NCI-H1417 (cell line): ENCODE data around the gene DMD.

Source experiments
- DNase-seq, 3 experiments: peaks; one replicate each; lab custom pipeline; 2025; lab: John Stamatoyannopoulos, UW

The DMD gene

DNA sequence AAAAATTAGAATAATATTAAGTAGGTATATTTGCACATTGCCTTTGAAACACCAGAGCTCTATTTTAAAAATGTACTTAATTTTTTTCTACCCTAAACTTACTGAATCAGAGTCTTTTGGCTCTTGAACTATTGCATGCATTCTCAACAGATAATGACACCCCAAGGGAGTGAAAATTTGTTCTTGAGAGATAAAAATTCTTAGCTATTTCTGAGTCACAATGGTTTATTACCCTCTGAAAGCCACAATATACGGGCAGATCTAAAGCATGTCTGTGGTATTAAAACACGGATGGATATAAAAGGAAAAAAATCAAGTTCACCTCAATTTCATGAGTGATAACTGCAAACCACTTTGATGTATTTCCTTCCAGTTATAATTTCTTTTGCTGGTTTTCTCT lies 1503.2 kb downstream of the DMD start:
- no peak for DNase-seq

GRCh38 chrX:31706466-31706865 lies 1504.9 kb downstream of the DMD start:
- no peak for DNase-seq

- DNase-seq, result no peak
These were observed 1505.5 kb downstream of the DMD start for GRCh38 chrX:31705816-31706215.

GRCh38 chrX:31704938-31705337 lies 1506.4 kb downstream of the DMD start:
- DNase-seq, result no peak

- no peak for DNase-seq
These were observed 1509.1 kb downstream of the DMD start for GRCh38 chrX:31702222-31702621.

DNA sequence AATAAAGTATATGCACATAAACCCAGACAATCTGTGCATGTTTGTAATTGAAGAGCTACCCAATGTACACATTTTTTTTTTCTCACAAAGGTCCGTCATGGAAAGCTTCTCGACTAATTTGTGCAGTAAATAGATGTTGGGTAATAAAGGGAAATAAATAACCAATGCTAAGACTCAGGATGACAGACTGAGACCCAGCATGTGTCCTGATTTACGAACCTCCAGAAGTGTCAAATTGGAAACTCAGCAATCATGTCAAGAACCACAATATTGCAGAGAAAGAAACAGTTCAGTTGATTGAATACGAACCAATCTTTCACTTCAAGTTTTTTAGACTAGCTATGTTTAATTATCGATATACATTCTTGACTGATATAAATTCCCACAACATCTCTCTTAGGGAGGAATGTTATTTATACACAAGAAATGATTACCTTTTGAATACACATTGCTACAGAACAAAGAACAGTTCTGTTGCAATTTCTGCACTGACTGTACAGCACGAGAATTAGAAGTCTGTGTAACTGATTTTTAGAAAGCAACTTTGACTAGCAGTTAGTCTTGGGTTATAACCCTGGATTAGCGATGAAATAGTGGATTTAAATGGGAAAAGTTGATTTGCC lies 1513.9 kb downstream of the DMD start:
- peak in 2 of 3 experiments; percentile 18 to 71 for DNase-seq

DNA sequence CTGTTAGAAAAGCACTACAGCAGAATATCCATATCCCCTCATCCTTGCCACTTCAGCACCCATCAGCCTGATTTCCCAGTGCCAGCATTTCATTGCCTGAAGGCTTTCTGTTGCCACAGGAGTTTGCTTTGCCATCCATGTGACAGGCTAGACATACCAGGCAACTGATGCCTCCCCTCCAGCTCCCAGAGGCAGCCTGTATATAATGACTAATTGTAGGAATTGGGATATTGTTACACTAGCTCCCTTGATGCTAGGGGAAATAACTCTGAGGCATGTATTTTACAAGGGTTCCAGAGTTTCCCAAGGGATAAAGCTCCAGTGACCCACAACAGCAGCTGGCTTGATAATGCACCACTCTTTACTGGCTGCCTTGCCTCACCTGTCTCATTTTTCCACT lies 1531.5 kb downstream of the DMD start:
- peak in 1 of 3 experiments; percentile 41 for DNase-seq

- DNase-seq, result no peak
These were observed 1541.1 kb downstream of the DMD start for GRCh38 chrX:31670245-31670644.

DNA sequence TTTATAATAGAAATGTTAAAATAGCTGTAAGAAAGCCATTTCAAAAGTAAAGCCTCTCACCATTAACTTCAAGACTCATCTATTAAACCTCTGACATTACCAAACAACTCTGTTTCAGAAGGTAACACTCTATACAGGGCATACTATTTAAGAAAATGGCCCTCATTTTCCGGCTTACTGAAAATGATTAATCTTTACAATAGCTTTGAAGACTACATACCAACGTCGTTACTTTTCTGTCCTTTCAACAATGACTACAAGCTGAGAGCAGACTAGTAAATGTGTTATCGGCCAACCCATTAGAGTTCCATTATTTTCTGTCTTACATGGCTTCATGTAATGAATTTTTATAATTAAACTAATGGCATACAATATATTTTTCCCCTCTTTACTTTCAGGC lies 1545.9 kb downstream of the DMD start:
- DNase-seq, result no peak

DNA sequence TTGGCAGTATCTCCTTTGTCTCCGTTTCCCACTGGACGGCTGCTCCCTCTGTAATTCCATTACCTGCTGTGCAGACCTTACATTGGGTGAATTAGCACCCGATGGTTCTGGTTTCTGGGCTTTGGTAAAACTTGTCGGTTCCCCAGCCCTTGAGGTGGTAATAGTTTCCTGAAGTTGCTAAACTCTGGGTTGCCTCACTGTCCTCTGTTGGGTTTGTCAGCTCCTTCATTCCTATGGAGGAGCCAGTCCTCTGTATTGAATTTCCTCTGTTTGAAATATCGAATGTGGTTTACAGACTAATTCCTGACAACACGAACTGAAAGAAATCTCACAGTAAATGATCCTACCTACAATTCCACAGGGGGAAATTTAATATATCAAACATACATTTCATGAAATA lies 1548.2 kb downstream of the DMD start:
- no peak for DNase-seq

- no peak for DNase-seq
These were observed 1550.0 kb downstream of the DMD start for GRCh38 chrX:31661280-31661810.

- DNase-seq, result peak in 1 of 3 experiments; percentile 69
These were observed 1553.0 kb downstream of the DMD start for GRCh38 chrX:31658360-31658759.

- DNase-seq, result no peak
These were observed 1555.3 kb downstream of the DMD start for GRCh38 chrX:31656013-31656412.

GRCh38 chrX:31653422-31653821 lies 1557.9 kb downstream of the DMD start:
- no peak for DNase-seq

GRCh38 chrX:31652650-31653049 lies 1558.7 kb downstream of the DMD start:
- no peak for DNase-seq

GRCh38 chrX:31649201-31649600 lies 1562.1 kb downstream of the DMD start:
- peak in 2 of 3 experiments; percentile 13 to 45 for DNase-seq

DNA sequence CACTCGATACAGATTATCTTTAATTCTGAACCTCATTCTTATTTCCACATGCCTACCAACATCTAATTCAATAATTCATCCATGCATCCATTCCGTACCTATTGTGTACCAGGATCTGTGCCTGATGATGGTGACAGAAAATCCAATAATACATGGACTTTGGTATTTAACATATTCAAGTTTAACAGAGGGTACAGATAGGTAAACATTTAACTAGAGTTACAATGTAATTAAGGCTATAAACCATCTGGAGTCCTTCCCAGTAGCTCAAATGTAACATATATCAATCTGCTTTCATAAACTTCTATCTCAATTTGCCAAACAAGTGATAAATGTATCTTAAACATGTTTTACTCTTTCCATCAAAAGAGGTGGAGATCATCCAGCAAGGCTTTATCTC lies 1578.0 kb downstream of the DMD start:
- peak in 1 of 3 experiments; percentile 23 for DNase-seq

DNA sequence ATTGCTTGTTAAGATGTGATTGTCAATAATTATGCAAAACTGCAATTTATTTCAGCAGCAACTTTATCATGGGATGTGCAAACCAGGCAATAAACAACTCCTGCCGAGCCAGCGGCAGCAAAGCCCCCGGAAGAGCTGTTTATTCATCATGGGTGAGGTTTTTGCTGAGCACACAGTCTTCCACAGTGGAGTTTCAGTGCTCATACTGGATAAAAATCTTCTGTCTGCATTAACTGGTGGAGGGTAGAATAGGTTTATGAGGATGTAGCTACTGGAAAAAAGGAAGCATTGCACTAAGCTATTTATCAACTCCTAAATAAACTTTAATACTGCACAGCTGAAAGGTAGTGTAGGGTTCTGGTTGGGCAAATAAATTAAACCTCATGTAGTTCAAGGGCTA lies 1582.2 kb downstream of the DMD start:
- DNase-seq, result peak in 2 of 3 experiments; percentile 33 to 71

GRCh38 chrX:31609130-31609529 lies 1602.2 kb downstream of the DMD start:
- no peak for DNase-seq

GRCh38 chrX:31608638-31609037 lies 1602.7 kb downstream of the DMD start:
- DNase-seq, result no peak

DNA sequence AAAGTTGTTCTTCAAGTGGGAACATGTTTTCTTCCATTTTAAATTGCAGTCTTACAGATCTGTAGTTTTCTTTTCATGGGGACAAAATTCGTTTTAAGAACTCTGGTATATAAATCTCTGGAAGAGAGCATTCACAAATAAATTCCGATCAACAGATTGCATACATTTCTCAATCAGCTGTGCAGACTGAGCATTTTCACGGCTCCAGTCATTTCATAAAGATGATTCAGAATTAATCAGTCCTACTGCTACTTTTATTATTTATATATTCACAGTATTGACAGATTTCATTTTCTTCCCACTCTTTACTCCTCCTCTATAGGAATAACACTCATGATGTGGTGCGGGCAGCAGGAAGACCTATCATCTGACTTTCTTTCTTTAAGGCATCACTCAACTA lies 1604.6 kb downstream of the DMD start:
- no peak for DNase-seq

GRCh38 chrX:31604629-31605221 lies 1606.6 kb downstream of the DMD start:
- DNase-seq, result no peak

- no peak for DNase-seq
These were observed 1607.8 kb downstream of the DMD start for GRCh38 chrX:31603411-31604120.
